ENCODE data around the gene ECE2.

ECE2 gene

DNA sequence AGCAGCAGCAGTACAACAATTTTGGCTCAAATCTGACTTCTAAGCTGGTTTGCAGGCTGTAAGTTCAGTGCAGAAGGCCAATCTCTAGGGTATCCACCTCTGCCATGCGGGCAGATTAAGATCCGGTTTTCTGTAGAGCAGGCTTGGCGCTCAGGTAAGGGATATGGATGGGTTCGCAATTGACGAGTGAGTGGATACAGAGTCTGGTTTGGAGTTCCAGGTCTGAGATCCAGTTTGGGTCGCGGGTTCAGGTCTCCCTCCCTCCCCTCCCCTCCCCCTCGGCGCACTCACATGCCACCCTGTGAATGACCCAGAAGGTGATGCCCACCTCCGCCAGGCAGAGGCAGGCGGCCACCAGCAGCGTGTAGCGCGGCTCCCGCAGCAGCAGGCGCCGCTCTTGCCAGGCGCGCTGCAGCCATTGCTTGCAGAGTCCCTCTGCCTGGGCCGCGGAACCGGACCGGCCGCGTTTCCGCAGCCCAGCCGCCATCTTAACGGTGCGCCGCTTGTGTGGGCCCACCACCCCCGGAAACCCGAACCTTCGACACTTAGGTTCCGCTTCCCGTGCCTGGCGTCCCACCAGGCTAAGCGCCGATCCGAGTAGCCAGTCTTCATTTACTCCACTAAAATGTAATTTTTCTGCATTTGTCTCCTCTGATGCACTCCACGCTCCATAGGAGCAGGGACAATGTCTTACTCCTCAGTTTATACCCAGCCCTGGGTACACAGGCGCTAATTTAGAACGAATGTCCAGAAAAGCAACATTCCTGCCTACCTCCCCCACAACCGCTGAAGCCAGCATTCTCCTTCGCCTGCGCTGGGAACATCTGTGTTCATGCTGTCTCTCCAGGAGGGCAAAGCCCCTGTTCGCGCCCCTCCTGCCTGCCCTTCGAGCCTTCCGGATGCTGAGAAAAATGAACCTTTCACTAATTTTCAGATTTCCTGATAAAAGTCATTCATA lies 27.1 kb upstream of the ECE2 start, which contains the start of gene ALG3:
ALG3 (minus strand) TSS at position 509 of the 958 bp plus-strand sequence; CDS start at position 487, 22 bp downstream.
- in situ Hi-C loops (cut with HindIII; ENCODE audit: low pct_unique_long_range_greater_than_20kb, low sequenced_read_pairs) = no loop called here
- DNase-seq (ENCODE audit: low read depth in 1 of 2, low spot score in 1 of 2) = peak; percentile 92 to 97
- no peak for TF ChIP-seq JUND (IDR thresholded peaks at IDR 0.05; ENCODE audit: low read depth)

DNA sequence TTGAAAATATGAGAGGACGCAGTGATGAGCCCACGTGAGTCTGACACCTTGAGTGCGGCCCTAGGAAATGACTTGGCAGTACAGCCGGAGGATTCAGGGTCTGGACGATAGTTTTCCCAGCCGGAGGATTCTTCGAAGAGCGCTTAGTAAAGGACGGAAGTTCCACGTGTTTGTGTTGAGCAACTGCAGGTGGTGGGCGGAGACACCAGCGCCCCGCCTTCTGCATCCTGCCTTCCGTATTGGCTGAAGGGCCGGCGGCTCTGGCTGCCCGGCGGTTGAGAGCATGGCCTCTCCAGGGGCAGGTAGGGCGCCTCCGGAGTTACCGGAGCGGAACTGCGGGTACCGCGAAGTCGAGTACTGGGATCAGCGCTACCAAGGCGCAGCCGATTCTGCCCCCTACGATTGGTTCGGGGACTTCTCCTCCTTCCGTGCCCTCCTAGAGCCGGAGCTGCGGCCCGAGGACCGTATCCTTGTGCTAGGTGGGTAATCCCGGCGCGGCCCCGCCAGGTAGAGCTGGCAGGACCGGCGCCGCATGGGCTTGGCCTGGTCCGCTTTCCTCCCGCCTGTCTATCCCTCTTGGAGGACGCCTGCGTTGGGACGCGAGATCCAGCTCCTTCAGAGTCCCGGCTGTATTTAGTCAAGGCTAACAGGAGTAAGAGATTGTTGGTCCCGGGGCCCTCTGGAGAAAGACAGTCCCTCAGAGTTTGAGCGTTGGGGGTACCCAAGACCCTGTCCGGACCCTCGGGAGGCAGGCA lies 26.2 kb upstream of the ECE2 start, which contains the start of gene EEF1AKMT4:
EEF1AKMT4 (plus strand) TSS at position 261 of the 755 bp plus-strand sequence; CDS start at position 284, 23 bp downstream.
- no peak for TF ChIP-seq JUND (IDR thresholded peaks at IDR 0.05; ENCODE audit: low read depth)
- peak; percentile 99 to 100 for DNase-seq (ENCODE audit: low read depth in 1 of 2, low spot score in 1 of 2)
- in situ Hi-C loops (cut with HindIII; ENCODE audit: low pct_unique_long_range_greater_than_20kb, low sequenced_read_pairs) = no loop called here

DNA sequence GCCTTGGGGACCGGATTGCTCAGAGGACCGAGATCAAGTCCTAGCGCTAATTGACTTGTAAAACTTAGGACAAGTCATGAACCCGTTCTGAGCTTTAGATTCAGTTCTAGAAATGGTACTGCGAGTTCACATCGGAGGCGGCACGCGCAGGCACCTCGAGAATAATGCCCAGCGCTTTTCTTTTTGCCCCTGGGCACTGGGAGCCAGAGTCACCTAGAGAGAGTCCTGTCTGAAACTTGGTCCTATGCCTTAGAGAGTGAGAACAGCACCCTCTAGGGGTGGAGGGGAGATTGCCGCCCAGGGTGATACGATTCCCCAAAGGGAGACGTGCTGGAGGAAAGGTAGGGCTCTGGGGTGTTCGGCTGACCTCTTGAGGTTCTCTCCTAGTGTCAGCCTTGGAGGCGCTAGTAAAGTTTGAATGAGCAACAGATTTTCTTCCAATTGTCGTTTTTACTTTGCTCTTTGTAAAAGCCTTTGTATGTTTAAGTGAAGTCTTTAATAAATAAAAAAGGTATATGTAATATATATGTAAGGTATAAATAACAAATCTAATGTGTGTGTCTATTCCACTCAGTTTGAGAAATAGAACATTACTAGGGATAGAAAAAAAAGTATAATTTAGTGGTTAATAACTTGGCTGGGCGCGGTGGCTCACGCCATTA lies 25.5 kb upstream of the ECE2 start:
- peak; percentile 98 to 99 for DNase-seq (ENCODE audit: low read depth in 1 of 2, low spot score in 1 of 2)
- in situ Hi-C loops (cut with HindIII; ENCODE audit: low pct_unique_long_range_greater_than_20kb, low sequenced_read_pairs) = no loop called here
- no peak for TF ChIP-seq JUND (IDR thresholded peaks at IDR 0.05; ENCODE audit: low read depth)

DNA sequence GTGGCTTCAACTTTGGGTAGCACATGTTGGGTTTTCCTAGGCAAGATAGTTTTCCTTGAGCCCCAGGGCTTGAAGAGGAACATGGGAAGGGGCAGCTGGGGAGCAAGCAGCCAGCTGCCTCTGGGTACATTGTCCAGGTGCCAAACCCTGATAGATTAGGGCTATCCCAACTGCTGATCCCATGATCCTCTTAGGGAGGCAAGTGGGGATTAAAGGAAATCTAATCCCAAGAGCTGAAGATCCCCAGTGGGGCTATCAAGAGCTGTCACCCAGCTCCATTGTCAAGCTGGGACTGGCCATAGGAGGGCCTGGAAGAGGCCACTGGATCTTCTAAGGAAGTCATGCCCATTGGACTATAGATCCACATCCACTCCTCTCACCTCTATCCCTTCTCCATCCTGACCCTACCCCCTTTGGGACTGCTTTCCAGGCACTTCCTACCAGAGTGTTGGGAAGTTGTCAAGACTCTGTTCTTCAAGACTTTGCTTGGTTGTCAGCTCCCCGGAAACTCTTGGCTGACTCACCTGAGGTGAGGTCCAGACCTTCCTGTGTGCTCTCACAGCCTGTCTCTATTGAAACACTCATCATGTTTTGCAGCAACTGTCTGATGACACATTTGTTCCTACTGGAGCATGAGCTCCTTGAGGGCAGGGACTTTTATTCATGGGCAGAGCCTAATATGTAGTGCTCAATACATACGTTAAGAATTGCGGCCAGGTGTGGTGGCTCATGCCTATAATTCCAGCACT lies 20.4 kb upstream of the ECE2 start:
- in situ Hi-C loops (cut with HindIII; ENCODE audit: low pct_unique_long_range_greater_than_20kb, low sequenced_read_pairs) = no loop called here
- TF ChIP-seq JUND (IDR thresholded peaks at IDR 0.05; ENCODE audit: low read depth) = no peak
- DNase-seq (ENCODE audit: low read depth in 1 of 2, low spot score in 1 of 2) = no peak

DNA sequence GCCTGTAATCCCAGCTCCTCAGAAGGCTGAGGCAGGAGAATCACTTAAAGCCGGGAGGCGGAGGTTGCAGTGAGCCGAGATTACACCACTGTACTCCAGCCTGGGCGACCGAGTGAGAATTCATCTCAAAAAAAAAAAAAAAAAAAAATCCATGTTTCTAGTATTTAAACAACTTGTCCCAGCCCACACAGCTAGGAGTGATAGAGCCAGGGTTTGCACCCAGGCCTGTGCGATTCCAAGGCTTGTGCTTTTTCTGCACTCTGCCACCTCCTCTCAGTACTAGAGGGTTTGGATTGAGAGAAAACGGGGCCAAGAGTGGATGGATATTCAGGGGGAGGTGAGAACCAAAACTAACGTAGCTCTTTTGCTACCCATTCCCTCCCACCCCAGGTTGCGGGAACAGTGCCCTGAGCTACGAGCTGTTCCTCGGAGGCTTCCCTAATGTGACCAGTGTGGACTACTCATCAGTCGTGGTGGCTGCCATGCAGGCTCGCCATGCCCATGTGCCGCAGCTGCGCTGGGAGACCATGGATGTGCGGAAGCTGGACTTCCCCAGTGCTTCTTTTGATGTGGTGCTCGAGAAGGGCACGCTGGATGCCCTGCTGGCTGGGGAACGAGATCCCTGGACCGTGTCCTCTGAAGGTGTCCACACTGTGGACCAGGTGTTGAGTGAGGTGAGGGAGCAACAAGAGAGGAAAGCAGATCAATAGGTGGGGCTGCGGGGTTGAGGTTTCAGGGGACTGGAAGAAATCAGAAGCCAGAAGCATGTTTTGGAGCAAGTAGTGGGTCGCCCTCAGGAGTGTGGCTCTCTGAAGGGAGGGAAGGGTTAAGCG lies 18.5 kb upstream of the ECE2 start:
- in situ Hi-C loops (cut with HindIII; ENCODE audit: low pct_unique_long_range_greater_than_20kb, low sequenced_read_pairs) = no loop called here
- TF ChIP-seq JUND (IDR thresholded peaks at IDR 0.05; ENCODE audit: low read depth) = no peak
- DNase-seq (ENCODE audit: low read depth in 1 of 2, low spot score in 1 of 2) = no peak

DNA sequence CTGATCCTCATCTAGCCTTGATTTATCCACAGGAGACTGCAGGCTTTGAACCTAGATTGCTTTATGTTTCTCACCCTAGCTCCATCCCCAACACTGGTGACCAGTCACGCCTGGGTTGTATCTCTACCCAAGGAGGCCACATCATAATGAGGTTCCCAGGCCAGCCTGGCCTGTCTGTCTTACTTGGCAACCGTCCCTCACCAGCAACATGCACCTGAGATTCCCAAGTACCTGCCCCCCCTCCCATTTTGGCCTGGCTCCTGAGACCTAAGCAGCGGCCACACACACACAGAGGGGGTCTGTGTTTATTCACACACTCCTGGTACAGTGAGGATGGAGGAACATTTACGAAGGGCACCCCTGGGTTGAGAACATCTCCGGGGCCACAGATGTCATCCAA lies 16.9 kb upstream of the ECE2 start:
- in situ Hi-C loops (cut with HindIII; ENCODE audit: low pct_unique_long_range_greater_than_20kb, low sequenced_read_pairs) = no loop called here
- no peak for DNase-seq (ENCODE audit: low read depth in 1 of 2, low spot score in 1 of 2)
- TF ChIP-seq JUND (IDR thresholded peaks at IDR 0.05; ENCODE audit: low read depth) = no peak

DNA sequence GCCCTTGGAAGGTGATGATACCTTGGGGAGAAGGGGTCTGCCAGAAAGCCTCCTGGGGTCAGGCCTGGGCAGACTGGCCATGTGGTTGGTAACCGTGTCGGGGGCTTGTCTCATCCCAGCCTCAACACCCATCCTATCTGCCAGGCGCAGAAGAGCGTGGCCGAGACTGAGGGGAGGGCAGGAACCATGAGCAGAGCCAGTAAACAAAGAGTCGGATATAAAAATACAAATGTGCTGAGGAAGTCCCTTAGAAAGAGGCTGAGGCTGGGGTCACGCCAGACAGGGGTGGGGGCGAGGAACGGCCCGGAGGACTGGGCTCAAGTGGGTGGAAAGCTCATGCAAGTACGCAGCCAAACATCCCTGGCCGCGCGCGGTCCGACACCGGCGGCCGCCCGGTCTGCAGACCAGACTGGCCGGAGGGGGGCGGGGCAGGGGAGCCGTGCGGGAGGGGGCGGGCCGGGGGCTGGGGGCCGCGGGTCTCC lies 16.4 kb upstream of the ECE2 start:
- DNase-seq (ENCODE audit: low read depth in 1 of 2, low spot score in 1 of 2) = no peak
- in situ Hi-C loops (cut with HindIII; ENCODE audit: low pct_unique_long_range_greater_than_20kb, low sequenced_read_pairs) = no loop called here

DNA sequence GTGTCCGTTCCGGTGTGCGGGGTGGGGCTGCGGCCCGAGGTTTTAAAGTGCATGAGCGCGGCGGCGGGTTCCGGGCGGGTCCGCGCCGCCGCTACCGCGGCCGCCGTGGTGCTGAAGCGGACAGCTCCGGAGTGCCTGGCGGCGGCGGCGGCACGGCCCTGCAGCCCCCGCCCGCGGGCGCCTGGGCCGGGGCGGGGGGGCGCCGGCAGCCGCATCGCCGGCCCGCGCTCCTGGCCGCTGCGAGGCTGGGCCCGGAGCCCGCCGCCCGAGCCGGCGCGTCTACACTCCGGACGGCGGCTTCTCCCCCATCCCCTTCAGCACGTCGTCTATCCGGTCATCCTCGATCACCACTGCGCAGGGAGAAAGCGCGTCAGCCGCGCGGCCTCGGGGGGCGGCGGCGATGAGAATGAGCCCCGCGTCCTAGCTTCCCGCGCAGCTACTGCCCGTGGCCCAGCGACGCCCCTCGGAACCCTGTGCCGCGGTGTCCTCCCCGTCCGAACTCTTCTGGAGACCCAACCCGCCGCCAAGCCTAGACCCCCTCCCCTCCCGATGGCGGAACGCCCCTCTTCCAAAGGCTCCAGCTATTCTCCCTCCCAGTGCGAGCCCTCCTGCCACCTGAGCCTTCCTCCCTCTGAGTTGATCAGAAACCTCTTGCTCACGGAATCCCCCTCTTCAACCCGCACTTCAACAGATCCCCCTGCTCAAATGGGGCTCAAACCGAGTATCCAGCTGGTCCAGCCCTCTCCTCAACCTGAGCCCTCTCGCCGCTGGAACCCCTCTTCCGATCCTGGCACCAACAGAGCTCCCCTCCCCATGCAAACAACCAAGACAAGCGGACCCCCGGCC lies 15.7 kb upstream of the ECE2 start:
- no peak for TF ChIP-seq JUND (IDR thresholded peaks at IDR 0.05; ENCODE audit: low read depth)
- in situ Hi-C loops (cut with HindIII; ENCODE audit: low pct_unique_long_range_greater_than_20kb, low sequenced_read_pairs) = no loop called here
- peak; percentile 70 to 94 for DNase-seq (ENCODE audit: low read depth in 1 of 2, low spot score in 1 of 2)

More for the DNA sequence above, 16.4 kb upstream of the ECE2 start:
- TF ChIP-seq JUND (IDR thresholded peaks at IDR 0.05; ENCODE audit: low read depth) = no peak

DNA sequence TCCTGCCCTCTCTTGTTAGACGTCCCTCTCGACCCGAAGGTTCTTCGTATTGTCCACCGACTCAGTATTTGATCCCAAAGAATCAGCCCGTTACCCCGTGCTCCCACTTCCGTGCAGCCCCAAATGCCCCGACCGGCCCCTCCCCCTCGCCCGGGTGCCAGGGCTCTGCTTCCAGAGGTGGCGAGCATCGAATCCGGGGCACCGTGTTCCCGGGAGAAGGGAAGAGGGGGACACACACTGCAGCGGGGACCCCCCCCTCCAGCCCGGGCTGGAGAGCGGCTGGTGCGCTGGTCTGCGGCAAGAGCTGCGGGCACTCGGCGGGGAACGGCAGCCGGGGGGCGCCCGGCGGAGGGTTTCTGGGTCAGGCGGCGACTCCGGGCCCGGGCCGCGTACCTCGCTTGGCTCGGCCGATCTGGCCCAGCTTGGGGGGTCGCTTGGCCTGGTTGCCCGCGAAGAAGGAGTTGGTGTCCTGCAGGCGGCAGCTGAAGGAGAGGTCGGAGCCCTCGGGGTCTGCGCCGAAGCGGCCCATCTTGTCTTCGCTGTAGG lies 15.0 kb upstream of the ECE2 start:
- no peak for TF ChIP-seq JUND (IDR thresholded peaks at IDR 0.05; ENCODE audit: low read depth)
- peak in 1 of 2 experiments; percentile 77 for DNase-seq (ENCODE audit: low read depth in 1 of 2, low spot score in 1 of 2)
- in situ Hi-C loops (cut with HindIII; ENCODE audit: low pct_unique_long_range_greater_than_20kb, low sequenced_read_pairs) = no loop called here

All from T47D (cell line).